NCI-H345 treated with DMSO at 0.1 percent for 48 hours (cell line): ENCODE data around the gene RUVBL2.
"Not testable (repeated sequence)": the region's sequence is repeated elsewhere in the genome, so short reads cannot be mapped to it uniquely, and the experiment has no call there.

Source experiments
- DNase-seq: peaks from one replicate; lab custom pipeline; 2025; ENCODE audit not compliant: unreplicated experiment; lab: John Stamatoyannopoulos, UW

The RUVBL2 gene

DNA sequence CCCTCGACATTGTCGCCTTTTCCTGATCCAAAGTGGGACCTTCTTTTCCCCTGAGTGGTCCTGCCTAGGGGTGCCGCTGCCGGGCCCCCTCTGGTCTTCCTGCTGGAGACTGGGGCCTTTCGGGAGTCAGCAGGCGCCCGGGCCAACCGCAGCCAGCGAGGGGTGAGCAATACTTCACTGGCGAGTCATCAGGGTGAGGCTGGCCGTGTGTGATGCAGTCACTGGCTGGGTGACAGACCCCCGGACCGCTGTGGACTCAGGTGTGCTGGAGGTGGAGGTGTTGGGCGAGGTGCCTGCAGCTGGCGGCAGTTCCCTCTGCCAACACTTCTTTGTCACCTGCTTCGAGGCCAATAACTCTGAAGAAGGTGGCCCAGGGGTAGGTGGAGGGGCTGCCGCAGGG, 48.5 kb downstream of the RUVBL2 start:
- DNase-seq: no peak

GRCh38 chr19:49042666-49043065, 49.0 kb downstream of the RUVBL2 start:
- not testable (repeated sequence) for DNase-seq

- DNase-seq: not testable (repeated sequence)
These were observed 49.9 kb downstream of the RUVBL2 start, which contains the start of gene CGB5 for GRCh38 chr19:49043548-49043947. Gene CGB5 (plus strand): TSS chr19:49043848. CDS start chr19:49044210, 362 bp downstream.

DNA sequence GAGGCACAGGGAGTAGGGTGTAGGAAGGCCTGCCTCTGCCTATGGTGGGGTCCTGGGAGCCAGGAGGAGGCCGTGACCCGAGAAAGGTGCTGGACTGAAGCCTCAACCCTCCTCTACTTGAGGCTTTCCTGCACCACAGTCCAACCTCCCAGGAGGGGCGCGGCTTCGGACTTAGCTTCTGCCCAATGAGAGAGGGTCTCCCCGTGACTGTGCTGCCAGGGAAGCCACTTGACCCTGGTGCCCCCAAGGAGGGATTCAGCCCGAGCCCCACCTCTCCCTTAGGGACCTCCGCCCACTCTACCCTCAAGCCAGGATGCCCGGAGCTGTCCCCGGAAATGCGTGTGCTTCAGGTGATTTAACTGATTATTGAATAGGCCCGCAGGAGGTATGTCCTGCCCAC, 55.3 kb downstream of the RUVBL2 start, which contains the start of gene CGB8:
TSS of gene CGB8 (minus strand) at position 101 of the 400 bp plus-strand sequence. CDS start 372 bp downstream, outside the sequence.
- not testable (repeated sequence) for DNase-seq

DNA sequence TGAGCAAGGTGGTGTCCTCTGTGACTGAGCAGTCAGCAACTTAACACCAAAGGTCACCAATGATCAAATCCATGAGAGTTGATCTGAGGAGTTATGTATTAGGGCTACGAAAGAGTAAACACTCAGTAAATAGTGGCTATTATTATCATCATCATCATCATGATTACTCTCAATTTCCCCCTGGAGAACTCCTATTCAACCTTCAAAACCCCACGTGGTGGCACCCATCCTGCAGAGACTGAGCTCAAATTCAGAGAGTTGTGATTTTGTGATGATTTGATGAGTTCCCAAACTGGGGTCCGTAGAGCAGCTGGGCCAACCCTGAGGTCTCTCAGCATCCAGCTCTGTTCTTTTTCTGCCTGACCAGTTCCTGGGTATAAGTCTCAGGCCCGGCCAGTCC, 56.1 kb downstream of the RUVBL2 start:
- not testable (repeated sequence) for DNase-seq

GRCh38 chr19:49050376-49051033, 56.8 kb downstream of the RUVBL2 start:
- not testable (repeated sequence) for DNase-seq

DNA sequence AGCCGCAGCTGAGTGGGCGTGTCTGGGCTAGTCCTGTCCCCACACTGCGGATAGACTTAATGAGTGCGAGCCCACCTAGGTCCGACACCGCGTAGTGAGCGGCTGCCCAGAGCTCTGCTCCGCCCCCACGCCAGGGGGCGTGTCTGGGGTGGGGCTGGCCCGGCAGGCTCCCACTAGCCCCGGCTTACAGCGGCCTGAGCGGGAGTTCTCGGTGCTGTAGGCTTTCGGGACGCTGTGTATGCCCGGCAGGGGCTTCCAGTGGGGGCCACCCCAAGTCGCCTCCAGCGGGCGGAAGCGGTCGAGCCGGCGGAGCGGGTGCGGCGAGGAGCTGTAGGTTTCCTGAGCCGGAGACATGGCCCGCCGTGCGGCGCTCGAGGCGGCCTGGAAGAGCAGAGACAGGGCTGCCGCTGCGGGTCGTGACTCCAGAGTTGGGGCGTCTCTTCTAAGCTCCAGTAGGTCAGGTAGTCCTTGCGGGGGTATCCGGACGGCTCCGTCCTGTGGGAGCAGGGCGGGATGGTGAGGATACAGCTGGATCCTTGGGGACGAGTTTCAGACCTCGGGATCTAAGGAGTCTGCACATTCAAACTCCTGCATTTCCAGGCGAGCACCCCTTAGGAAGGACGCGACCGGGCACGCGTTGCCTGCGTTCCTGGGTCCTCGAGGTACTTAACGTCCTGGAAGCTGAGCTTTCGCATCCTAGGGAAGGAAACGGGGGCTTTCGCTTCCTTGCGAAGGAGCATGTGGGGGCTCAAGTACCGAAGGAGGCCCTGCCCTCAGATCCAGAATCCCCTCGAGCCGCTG, 62.6 kb downstream of the RUVBL2 start:
- DNase-seq: no peak

DNA sequence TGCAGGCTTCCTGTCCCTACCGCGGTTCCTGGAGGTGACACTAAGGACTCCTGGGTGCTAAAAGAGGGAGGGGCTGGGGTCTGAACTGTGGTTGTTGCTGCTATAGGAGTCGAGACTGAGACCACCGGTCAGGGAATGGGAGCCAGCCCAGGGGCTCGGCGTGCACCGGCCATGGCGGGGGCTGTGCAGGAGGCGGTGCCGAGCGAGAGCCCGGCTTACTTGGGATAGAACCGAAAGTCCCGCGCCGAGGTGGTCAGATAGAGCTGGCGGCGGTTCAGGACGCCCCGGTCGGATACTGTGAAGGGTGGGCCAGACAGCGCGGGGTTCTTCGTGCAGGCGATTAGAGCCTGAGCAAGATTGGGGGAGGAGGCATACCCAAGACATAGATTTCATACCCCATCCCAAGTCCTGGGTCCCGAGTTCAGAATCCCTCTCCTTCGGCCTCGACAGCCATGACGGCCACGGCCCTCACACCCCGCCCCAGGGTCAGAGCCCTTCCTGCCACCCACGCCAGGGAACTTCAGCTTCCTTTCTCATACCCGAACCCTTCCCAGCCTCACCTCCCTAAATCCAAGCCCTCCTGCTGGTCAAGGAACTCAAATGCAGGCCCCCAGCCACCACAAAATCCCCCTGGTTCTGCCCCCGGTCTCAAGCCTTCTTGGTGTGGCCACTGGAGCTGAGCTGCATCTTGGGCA, 63.4 kb downstream of the RUVBL2 start:
- DNase-seq: not testable (repeated sequence)

- DNase-seq: no peak
These were observed 64.0 kb downstream of the RUVBL2 start, which contains the start of gene CGB7 for GRCh38 chr19:49057636-49058234. Gene CGB7 (minus strand): TSS chr19:49057749. CDS start chr19:49055375, 2,374 bp downstream.

DNA sequence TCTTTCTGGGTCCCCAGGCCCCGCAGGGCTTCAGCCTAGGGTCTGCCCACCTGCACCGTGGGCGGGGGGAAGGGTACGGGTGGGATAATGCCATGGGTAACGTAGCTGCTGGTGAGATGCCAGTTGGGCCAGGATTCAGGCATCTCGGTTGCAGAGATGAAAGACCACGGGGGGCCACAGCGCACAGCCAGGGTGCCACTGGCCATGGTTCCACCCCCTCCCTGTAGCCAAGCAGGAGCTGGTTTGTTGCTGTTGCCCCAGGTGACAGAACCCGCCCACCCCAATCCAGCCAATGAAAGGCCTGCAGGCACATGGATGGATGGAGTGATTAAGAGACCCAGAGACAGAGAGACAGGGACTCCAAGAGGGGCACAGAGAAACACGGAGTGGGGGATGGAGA, 64.9 kb downstream of the RUVBL2 start:
- no peak for DNase-seq

DNA sequence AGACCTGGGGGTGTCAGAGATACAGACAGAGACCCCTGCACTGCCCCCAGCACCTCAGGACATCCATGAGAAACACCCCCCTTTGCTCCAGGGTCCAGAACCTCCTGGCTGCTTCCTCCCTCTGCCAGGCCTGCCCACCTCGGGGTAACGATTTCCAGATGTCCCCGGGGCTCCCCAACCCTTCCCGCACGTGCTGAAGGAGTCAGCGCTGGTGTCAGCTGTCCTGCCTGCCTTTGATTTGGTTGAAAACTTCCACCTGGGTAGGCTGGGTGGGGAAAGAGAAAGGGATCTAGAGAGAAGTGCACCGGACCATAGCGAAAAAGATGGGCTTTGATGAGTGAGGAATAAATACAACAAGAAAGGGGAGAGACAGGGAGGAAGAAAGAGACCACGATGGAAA, 65.4 kb downstream of the RUVBL2 start:
- DNase-seq: no peak

DNA sequence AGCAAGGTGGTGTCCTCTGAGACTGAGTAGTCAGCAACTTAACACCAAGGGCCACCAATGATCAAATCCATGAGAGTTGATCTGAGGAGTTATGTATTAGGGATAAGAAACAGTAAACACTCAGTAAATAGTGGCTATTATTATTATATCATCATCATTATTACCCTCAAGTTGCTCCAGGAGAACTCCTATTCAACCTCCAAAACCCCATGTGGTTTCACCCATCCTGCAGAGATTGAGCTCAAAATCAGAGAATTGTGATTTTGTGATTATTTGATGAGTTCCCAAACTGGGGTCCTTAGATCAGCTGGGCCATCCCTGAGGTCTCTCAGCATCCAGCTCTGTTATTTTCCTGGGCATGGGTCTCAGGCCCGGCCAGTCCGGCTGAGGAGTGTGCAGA, 67.3 kb downstream of the RUVBL2 start:
- no peak for DNase-seq

DNA sequence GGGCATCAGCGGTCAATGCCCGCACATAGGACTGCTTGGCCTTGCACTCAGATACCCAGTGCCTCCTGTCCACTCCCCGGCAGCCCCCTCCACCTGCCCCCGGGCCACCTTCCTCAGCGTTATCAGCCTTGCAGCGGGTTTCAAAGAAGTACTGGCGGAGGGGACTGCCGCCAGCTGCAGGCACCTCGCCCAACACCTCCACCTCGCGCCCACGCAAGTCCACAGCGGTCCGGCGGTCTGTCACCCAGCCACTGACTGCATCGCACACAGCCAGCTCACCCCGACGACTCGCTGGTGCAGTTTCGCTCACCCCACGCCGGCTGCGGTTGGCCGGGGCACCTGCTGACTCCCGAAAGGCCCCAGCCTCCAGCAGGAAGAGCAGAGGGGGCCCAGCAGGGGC, 67.8 kb downstream of the RUVBL2 start:
- DNase-seq: no peak

GRCh38 chr19:49064029-49064629, 70.4 kb downstream of the RUVBL2 start:
- no peak for DNase-seq

DNA sequence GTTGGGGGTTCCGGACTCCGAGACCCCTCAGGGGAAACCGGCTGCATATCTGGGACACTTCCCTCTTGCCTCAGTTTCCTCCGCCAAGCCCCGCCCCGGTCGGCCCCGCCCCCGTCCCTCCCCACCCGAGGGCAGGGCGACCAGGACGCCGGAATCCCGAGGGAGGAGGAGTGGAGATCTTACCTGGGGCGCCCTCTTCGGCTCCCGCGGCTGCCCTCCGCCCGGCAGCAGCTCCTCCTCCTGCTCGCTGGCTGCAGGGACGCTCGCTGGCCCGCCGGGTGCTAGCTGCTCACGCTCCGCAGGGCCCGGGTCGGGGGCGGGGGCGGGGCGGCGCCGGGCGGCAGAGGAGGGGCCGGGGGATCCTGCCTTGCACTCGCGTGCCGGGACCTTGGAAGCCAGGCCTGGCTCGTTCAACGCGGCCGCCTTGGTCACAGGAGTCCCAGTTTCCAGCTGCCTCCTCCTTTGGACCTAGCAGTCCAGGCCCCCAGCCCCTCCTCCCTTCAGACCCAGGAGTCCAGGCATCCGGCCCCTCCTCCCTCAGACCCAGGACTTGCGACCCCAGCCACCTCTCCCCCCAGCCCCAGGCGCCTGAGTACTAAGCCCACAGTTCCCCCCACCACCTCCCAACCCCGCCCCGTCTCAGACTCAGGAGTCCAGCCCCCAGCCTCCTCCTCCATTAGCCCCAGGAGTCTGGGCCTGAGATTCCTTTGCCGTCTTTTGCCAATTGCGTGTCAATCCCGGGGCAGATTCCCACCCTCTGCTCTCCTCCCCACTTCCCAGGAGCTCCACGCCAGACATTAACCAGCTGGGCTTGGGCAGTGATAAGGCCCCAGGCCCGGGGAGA, 71.3 kb downstream of the RUVBL2 start, which contains the start of gene NTF4:
TSS of gene NTF4 (minus strand) at position 51 of the 844 bp plus-strand sequence. CDS start 2,821 bp downstream, outside the sequence.
- no peak for DNase-seq
